Pancreas (tissue), 10 donors: ENCODE data around the gene BRWD1. TPM values are rescaled to one million over a fixed set of nuclear protein-coding genes. Genes with fewer than 3 reads are reported as not detected.

Experiments
- ATAC-seq, 4 donors: fragments of 200-7000 bp; cut with Tn5 transposase; one replicate each; pipeline versions ENCODE4 v1.8.0 to v1.9.1; 2020; ENCODE audit warnings: mild to moderate bottlenecking in 4 of 4, moderate library complexity in 4 of 4
- DNase-seq, 6 donors: peaks; one replicate each; pipeline ENCODE4 v3.0.0-alpha.2; 2020
- FAIRE-seq: peaks from 2 replicates; lab custom pipeline; 2012; peaks lifted over from hg19 to GRCh38; lab: Jason Lieb, UNC
- H3K27ac ChIP-seq, 4 donors: fragments of 200-600 bp; sonication (generic); 1 replicate in 3 of 4; 2 replicates in 1 of 4; pipeline versions ENCODE4 v1.5.0 to v1.8.0; 2020
- H3K27me3 ChIP-seq, 4 donors: fragments of 200-600 bp; one replicate each; pipeline ENCODE4 v1.8.0; 2021
- H3K36me3 ChIP-seq, 3 donors: fragments of 200-600 bp; sonication (generic) in 1 of 3; one replicate each; pipeline versions ENCODE4 v1.5.0 to v1.8.0; 2020 to 2021
- H3K4me1 ChIP-seq, 3 donors: fragments of 200-600 bp; one replicate each; pipeline ENCODE4 v1.8.0; 2021
- H3K4me3 ChIP-seq, 4 donors: fragments of 200-600 bp; sonication (generic) in 2 of 4; one replicate each; pipeline versions ENCODE4 v1.5.0 to v1.8.0; 2020 to 2021
- H3K9me3 ChIP-seq, 4 donors: fragments of 200-600 bp; one replicate each; pipeline ENCODE4 v1.8.0; 2021
- CTCF ChIP-seq, 4 donors: fragments of 200-600 bp; sonication (generic) in 3 of 4; IDR thresholded peaks; one replicate each; pipeline versions ENCODE4 v1.5.0 to v1.8.0; 2021; ENCODE audit warnings: antibody characterized with exemption in 4 of 4
- WGBS, 2 donors: extraction: QIAGEN DNeasy Blood & Tissue Kit; methylation state at CpG; one replicate each; pipeline ENCODE4 v1.1.7; 2013; 5-methylcytosine and 5-hydroxymethylcytosine counted together
- intact Hi-C, 3 donors: fragments of 100-400 bp; cut with DNase I; formaldehyde crosslinking; loops; one replicate each; pipeline versions ENCODE4 v1.11.1 to v1.14.2; 2022
- polyA plus RNA-seq, 2 donors: library from polyadenylated mRNA; stranded (reverse); fragments of 200-250 nt; gene quantifications; one replicate each; pipeline ENCODE4 v1.2.3, GENCODE V29; 2013
- total RNA-seq, 6 donors: library from RNA; stranded (reverse); fragmentation: NEBNext Ultra II Directional in 4 of 6; extraction: Animal tissue kit (Norgen Biotek cat#: 25700) in 4 of 6; gene quantifications; one replicate each; pipeline versions ENCODE4 v1.2.1 to v1.2.4, GENCODE V29; 2021 to 2023
- donor health status: healthy with polysubstance abuse.
- donor health status: DM: no; HTN: no; CAD: no; lungs with moderate emphysema.
- donor health status: DM: no; HTN: no; CAD: no.
- donor health status: control.
- donor health status: control.
- donor health status: Bipolar disorder and iron deficiency.
- donor health status: DM: yes; HTN: yes; CAD: no.
- donor health status: DM: no; HTN: no; CAD: no.
- donor health status: DM: no; HTN: no; CAD: no.
- donor health status: DM: yes; HTN: yes; CAD: no.

The BRWD1 gene
- total and polyA plus RNA-seq, 8 donors = 7.4 to 31.7 (median 22.5) TPM

- no peak overlapping the region for H3K4me3 ChIP-seq
- no peak for FAIRE-seq
- no peak for DNase-seq
- TF ChIP-seq CTCF (IDR thresholded peaks at IDR 0.05) = no peak
- intact Hi-C loops = no loop called here
- H3K36me3 ChIP-seq = peaks cover 0 to 22% (median 3%) of the 10 kb centered on the region in 3 donors
- no peaks in the 10 kb centered on the region for H3K9me3 ChIP-seq
- ATAC-seq = peak in 1 of 4 donors; percentile 28
- no peak overlapping the region for H3K27ac ChIP-seq
- no peaks in the 10 kb centered on the region for H3K27me3 ChIP-seq
- peaks cover 5 to 13% (median 12%) of the 10 kb centered on the region in 3 donors for H3K4me1 ChIP-seq
- 61 to 67% methylated on average over 3 of the region's 3 CpGs for WGBS, 2 donors
Measured at GRCh38 chr21:39251326-39251725, 62.1 kb downstream of the BRWD1 start.

GRCh38 chr21:39238275-39238674, 75.2 kb downstream of the BRWD1 start:
- TF ChIP-seq CTCF (IDR thresholded peaks at IDR 0.05) = no peak
- ATAC-seq = no peak
- no peak overlapping the region for H3K4me3 ChIP-seq
- FAIRE-seq = no peak
- no peak overlapping the region for H3K27ac ChIP-seq
- intact Hi-C loops = no loop called here
- H3K36me3 ChIP-seq = peaks cover 0 to 28% (median 16%) of the 10 kb centered on the region in 3 donors
- no peaks in the 10 kb centered on the region for H3K9me3 ChIP-seq
- DNase-seq = no peak
- H3K27me3 ChIP-seq = no peaks in the 10 kb centered on the region
- no peaks in the 10 kb centered on the region for H3K4me1 ChIP-seq
- 95% methylated on average over 1 of the region's 1 CpG for WGBS, 2 donors

- Histone ChIP-seq H3K36me3 (peaks cover 0 to 35% (median 16%) of the 10 kb centered on the region in 3 donors), H3K27ac (no peak overlapping the region), H3K4me3 (no peak overlapping the region), H3K9me3 (no peaks in the 10 kb centered on the region), H3K27me3 (no peaks in the 10 kb centered on the region), H3K4me1 (no peaks in the 10 kb centered on the region)
- ATAC-seq = peak in 1 of 4 donors; percentile 9
- no peak for FAIRE-seq
- no peak for TF ChIP-seq CTCF (IDR thresholded peaks at IDR 0.05)
- 93 to 94% methylated on average over 3 of the region's 3 CpGs for WGBS, 2 donors
- DNase-seq = no peak
- intact Hi-C loops = no loop called here
Measured at GRCh38 chr21:39232861-39233291, 80.6 kb downstream of the BRWD1 start.

GRCh38 chr21:39224930-39225329, 88.5 kb downstream of the BRWD1 start:
- Histone ChIP-seq H3K36me3 (peaks cover 0 to 12% (median 0%) of the 10 kb centered on the region in 3 donors), H3K4me3 (no peak overlapping the region), H3K27ac (no peak overlapping the region), H3K27me3 (no peaks in the 10 kb centered on the region), H3K4me1 (no peaks in the 10 kb centered on the region), H3K9me3 (no peaks in the 10 kb centered on the region)
- ATAC-seq (no peak), FAIRE-seq (no peak), DNase-seq (no peak)
- intact Hi-C loops = no loop called here
- no peak for TF ChIP-seq CTCF (IDR thresholded peaks at IDR 0.05)
- 97 to 98% methylated on average over 3 of the region's 3 CpGs for WGBS, 2 donors

- 73 to 77% methylated on average over 3 of the region's 3 CpGs for WGBS, 2 donors
- ATAC-seq (no peak), FAIRE-seq (no peak), DNase-seq (no peak)
- Histone ChIP-seq H3K27ac (no peak overlapping the region), H3K27me3 (no peaks in the 10 kb centered on the region), H3K9me3 (no peaks in the 10 kb centered on the region), H3K4me3 (no peak overlapping the region), H3K4me1 (peaks cover 0 to 5% (median 0%) of the 10 kb centered on the region in 3 donors), H3K36me3 (peaks cover 0 to 3% (median 0%) of the 10 kb centered on the region in 3 donors)
- intact Hi-C loops = no loop called here
- TF ChIP-seq CTCF (IDR thresholded peaks at IDR 0.05) = no peak
Measured at GRCh38 chr21:39221997-39222486, 91.4 kb downstream of the BRWD1 start.
